H9 (cell line): ENCODE data around the gene YPEL1. TPM values are rescaled to one million over a fixed set of nuclear protein-coding genes. Genes with fewer than 3 reads are reported as not detected.

ENCODE experiments used
- DNase-seq: peaks from one replicate; pipeline ENCODE4 v3.0.0-alpha.2; 2017
- H2AFZ ChIP-seq: one replicate; pipeline ENCODE4 v1.6.1; 2013; ENCODE audit warnings: mild to moderate bottlenecking, low read length, control low read depth, moderate library complexity
- H2AK5ac ChIP-seq: 2 replicates; pipeline ENCODE4 v1.6.1; 2013; ENCODE audit warnings: low read length, control low read depth, mixed read lengths; ENCODE audit not compliant: insufficient read length
- H2BK120ac ChIP-seq: one replicate; pipeline ENCODE4 v1.6.1; 2013; ENCODE audit warnings: low read depth, mild to moderate bottlenecking, low read length, control low read depth, inconsistent platforms; ENCODE audit not compliant: poor library complexity, severe bottlenecking
- H2BK12ac ChIP-seq: 2 replicates; pipeline ENCODE4 v1.6.1; 2013; ENCODE audit warnings: low read length, control low read depth, mixed read lengths, low read depth; ENCODE audit not compliant: insufficient read length
- H2BK15ac ChIP-seq: 2 replicates; pipeline ENCODE4 v1.6.1; 2013; ENCODE audit warnings: low read depth, low read length, control low read depth
- H2BK20ac ChIP-seq: one replicate; pipeline ENCODE4 v1.6.1; 2013; ENCODE audit warnings: low read depth, mild to moderate bottlenecking, low read length, control low read depth, inconsistent platforms; ENCODE audit not compliant: poor library complexity, severe bottlenecking
- H2BK5ac ChIP-seq: 2 replicates; pipeline ENCODE4 v1.6.1; 2013; ENCODE audit warnings: low read length, control low read depth, mixed read lengths; ENCODE audit not compliant: insufficient read length
- H3K14ac ChIP-seq: 2 replicates; pipeline ENCODE4 v1.6.1; 2013; ENCODE audit warnings: low read length, control low read depth; ENCODE audit not compliant: insufficient read depth
- H3K18ac ChIP-seq: 2 replicates; pipeline ENCODE4 v1.6.1; 2013; ENCODE audit warnings: low read depth, mild to moderate bottlenecking, mixed read lengths, low read length, control low read depth; ENCODE audit not compliant: insufficient read length
- H3K23ac ChIP-seq: 2 replicates; pipeline ENCODE4 v1.6.1; 2013; ENCODE audit warnings: low read length, control low read depth, mixed read lengths, low read depth; ENCODE audit not compliant: insufficient read length
- H3K23me2 ChIP-seq: 2 replicates; pipeline ENCODE4 v1.6.1; 2013; ENCODE audit warnings: low read depth, mild to moderate bottlenecking, mixed read lengths, low read length, control low read depth; ENCODE audit not compliant: insufficient read length, poor library complexity, severe bottlenecking
- H3K27ac ChIP-seq: 2 replicates; pipeline ENCODE4 v1.5.1; 2013; ENCODE audit warnings: low read length, control low read depth, mixed read lengths, low read depth; ENCODE audit not compliant: insufficient read length
- H3K27me3 ChIP-seq: 2 replicates; pipeline ENCODE4 v1.6.1; 2013; ENCODE audit warnings: low read length, control low read depth, inconsistent platforms; ENCODE audit not compliant: insufficient read depth
- H3K4ac ChIP-seq: 2 replicates; pipeline ENCODE4 v1.6.1; 2013; ENCODE audit warnings: low read depth, mild to moderate bottlenecking, control low read depth, inconsistent platforms, low read length, moderate library complexity
- H3K4me1 ChIP-seq: 2 replicates; pipeline ENCODE4 v1.6.1; 2013; ENCODE audit warnings: low read length, control low read depth, inconsistent platforms; ENCODE audit not compliant: insufficient read depth
- H3K4me2 ChIP-seq: 2 replicates; pipeline ENCODE4 v1.6.1; 2013; ENCODE audit warnings: low read length, control low read depth, mixed read lengths; ENCODE audit not compliant: insufficient read length, insufficient read depth
- H3K56ac ChIP-seq: 2 replicates; pipeline ENCODE4 v1.6.1; 2013; ENCODE audit warnings: low read depth, mild to moderate bottlenecking, mixed read lengths, low read length, control low read depth; ENCODE audit not compliant: insufficient read length
- H3K79me1 ChIP-seq: 2 replicates; pipeline ENCODE4 v1.6.1; 2013; ENCODE audit warnings: low read depth, mild to moderate bottlenecking, moderate library complexity, low read length, control low read depth, inconsistent platforms; ENCODE audit not compliant: insufficient read depth, poor library complexity, severe bottlenecking
- H3K79me2 ChIP-seq: 2 replicates; pipeline ENCODE4 v1.6.1; 2013; ENCODE audit warnings: low read length, control low read depth, inconsistent platforms; ENCODE audit not compliant: insufficient read depth
- H3K9ac ChIP-seq: 2 replicates; pipeline ENCODE4 v1.6.1; 2013; ENCODE audit warnings: low read length, control low read depth, mixed read lengths; ENCODE audit not compliant: insufficient read length; ENCODE audit errors: extremely low read depth
- H3K9me3 ChIP-seq: one replicate; pipeline ENCODE4 v1.6.1; 2013; ENCODE audit warnings: low read depth, low read length, inconsistent platforms; ENCODE audit not compliant: control insufficient read depth
- H3T11ph ChIP-seq: one replicate; pipeline ENCODE4 v1.6.1; 2013; ENCODE audit warnings: mild to moderate bottlenecking, low read length, control low read depth, inconsistent platforms
- H4K20me1 ChIP-seq: one replicate; pipeline ENCODE4 v1.6.1; 2013; ENCODE audit not compliant: control insufficient read depth, insufficient read length, insufficient read depth
- H4K5ac ChIP-seq: 2 replicates; pipeline ENCODE4 v1.6.1; 2013; ENCODE audit warnings: low read depth, mild to moderate bottlenecking, mixed read lengths, low read length, control low read depth; ENCODE audit not compliant: insufficient read length
- H4K8ac ChIP-seq: replicated peaks from 2 replicates; pipeline ENCODE4 v1.6.1; 2013; ENCODE audit warnings: low read length, control low read depth, mixed read lengths, low read depth; ENCODE audit not compliant: insufficient read length
- H4K91ac ChIP-seq: 2 replicates; pipeline ENCODE4 v1.6.1; 2013; ENCODE audit warnings: low read depth, mild to moderate bottlenecking, moderate library complexity, mixed read lengths, low read length, control low read depth; ENCODE audit not compliant: insufficient read length
- H3K27ac Mint-ChIP-seq, 3 experiments: 2 replicates in 2 of 3; 3 replicates in 1 of 3; pipeline ENCODE4 v1.8.0; 2020 to 2021; ENCODE audit warnings: mixed read lengths in 3 of 3, mild to moderate bottlenecking in 1 of 3, moderate library complexity in 1 of 3
- H3K27me3 Mint-ChIP-seq: 2 replicates; pipeline ENCODE4 v1.8.0; 2021; ENCODE audit warnings: low read depth, mild to moderate bottlenecking, moderate library complexity, mixed read lengths
- H3K36me3 Mint-ChIP-seq, 3 experiments: 2 replicates in 2 of 3; 3 replicates in 1 of 3; pipeline ENCODE4 v1.8.0; 2020 to 2021; ENCODE audit warnings: low read depth in 3 of 3, mixed read lengths in 3 of 3; ENCODE audit not compliant: insufficient read depth in 1 of 3
- H3K4me1 Mint-ChIP-seq, 2 experiments: 2 replicates each; pipeline ENCODE4 v1.8.0; 2020; ENCODE audit warnings: mixed read lengths in 2 of 2
- H3K4me3 Mint-ChIP-seq, 2 experiments: 2 replicates in 1 of 2; 3 replicates in 1 of 2; pipeline ENCODE4 v1.8.0; 2020 to 2021; ENCODE audit warnings: mild to moderate bottlenecking in 2 of 2, mixed read lengths in 2 of 2, moderate library complexity in 1 of 2
- H3K9me3 Mint-ChIP-seq, 2 experiments: 2 replicates in 1 of 2; 3 replicates in 1 of 2; pipeline ENCODE4 v1.8.0; 2020; ENCODE audit warnings: mild to moderate bottlenecking in 2 of 2, mixed read lengths in 2 of 2, moderate library complexity in 1 of 2
- CTCF ChIP-seq: fragments of 200-600 bp; sonication (generic); conservative IDR thresholded peaks from 3 replicates; pipeline ENCODE4 v1.8.0; 2021; ENCODE audit warnings: antibody characterized with exemption, mild to moderate bottlenecking
- WGBS: extraction: QIAGEN DNeasy Blood & Tissue Kit; methylation state at CpG from one replicate; pipeline ENCODE4 v1.1.7; 2013; ENCODE audit warnings: missing lambda C conversion rate, low lambda C conversion rate, mixed read lengths; ENCODE audit not compliant: insufficient read length; ENCODE audit errors: extremely low coverage; 5-methylcytosine and 5-hydroxymethylcytosine counted together
- total RNA-seq: library from RNA; stranded (reverse); gene quantifications from 2 replicates; pipeline ENCODE4 v1.2.1, GENCODE V29; 2021

Gene YPEL1
- total RNA-seq, 1 experiment from 2014 or later: 5.4 TPM

DNA sequence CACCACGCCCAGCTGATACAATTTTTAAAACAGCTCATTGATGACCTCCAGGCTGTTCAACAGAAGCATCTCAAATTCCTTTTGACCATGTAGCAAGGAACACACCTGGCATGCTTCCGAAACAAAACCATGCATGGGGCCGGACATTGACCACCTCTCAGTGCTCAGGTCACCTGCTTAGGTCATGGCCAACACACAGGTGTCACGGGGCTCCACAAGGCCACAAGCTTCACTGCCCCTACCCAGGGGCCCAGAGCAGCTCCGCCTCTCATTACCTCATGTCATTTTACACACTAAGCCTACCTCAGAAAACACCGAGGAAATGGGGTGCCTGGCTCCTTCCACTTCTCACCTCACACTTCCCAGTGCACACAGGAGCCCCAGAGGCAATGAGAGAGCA lies 26.6 kb downstream of the YPEL1 start:
- no peak overlapping the region for H2AK5ac ChIP-seq
- H3K27ac ChIP-seq: no peak overlapping the region
- no peak overlapping the region for H2BK5ac ChIP-seq
- no peaks in the 10 kb centered on the region for H3K23me2 ChIP-seq
- H2AFZ ChIP-seq: no peak overlapping the region
- no peak overlapping the region for H3K4ac ChIP-seq
- H3K4me2 ChIP-seq: no peak overlapping the region
- no peak overlapping the region for H4K91ac ChIP-seq
- no CpG with 5 or more reads among the region's 6 CpGs for WGBS
- H3K4me1 ChIP-seq: no peaks in the 10 kb centered on the region
- no peaks in the 10 kb centered on the region for H3K79me1 ChIP-seq
- no peak overlapping the region for H3K18ac ChIP-seq
- Mint-ChIP-seq H3K36me3 (peaks cover 4 to 17% (median 10%) of the 10 kb centered on the region in 3 experiments; a peak in 6 of 7 replicates), H3K9me3 (no peaks in the 10 kb centered on the region), H3K4me1 (0 out of 4 replicates have a peak, but pooled peaks cover 0 to 6% of the 10 kb centered on the region in 2 experiments), H3K4me3 (no peak overlapping the region), H3K27me3 (no peaks in the 10 kb centered on the region), H3K27ac (no peak overlapping the region; a peak in 2 of 7 replicates)
- H2BK15ac ChIP-seq: no peak overlapping the region
- H2BK120ac ChIP-seq: no peak overlapping the region
- no peaks in the 10 kb centered on the region for H4K20me1 ChIP-seq
- H3K27me3 ChIP-seq: no peaks in the 10 kb centered on the region
- no peak overlapping the region for H4K5ac ChIP-seq
- no peak overlapping the region for H3K56ac ChIP-seq
- H3K9ac ChIP-seq: no peak overlapping the region
- H3K14ac ChIP-seq: no peak overlapping the region
- H2BK20ac ChIP-seq: no peak overlapping the region
- no peak overlapping the region for H3K23ac ChIP-seq
- H3K79me2 ChIP-seq: peaks cover 3% of the 10 kb centered on the region; the same call in 1 of the 2 replicates
- H3K9me3 ChIP-seq: no peaks in the 10 kb centered on the region
- no peak overlapping the region for H3T11ph ChIP-seq
- H2BK12ac ChIP-seq: no peak overlapping the region
- no peak for TF ChIP-seq CTCF
- no peak for DNase-seq
- H4K8ac ChIP-seq: no peak overlapping the region
